ENCODE data around the gene DNAH5. TPM values are rescaled to one million over a fixed set of nuclear protein-coding genes. Genes with fewer than 3 reads are reported as not detected.

DNAH5 gene
- total and polyA plus RNA-seq, 8 donors: 0.61 to 9.8 (median 2.7) TPM

- H3K27ac ChIP-seq: no peak overlapping the region
- H3K4me1 ChIP-seq: no peaks in the 10 kb centered on the region
- DNase-seq (peak in 1 of 4 donors; percentile 29), ATAC-seq (peak; percentile 84)
- TF ChIP-seq, protein P1, sequence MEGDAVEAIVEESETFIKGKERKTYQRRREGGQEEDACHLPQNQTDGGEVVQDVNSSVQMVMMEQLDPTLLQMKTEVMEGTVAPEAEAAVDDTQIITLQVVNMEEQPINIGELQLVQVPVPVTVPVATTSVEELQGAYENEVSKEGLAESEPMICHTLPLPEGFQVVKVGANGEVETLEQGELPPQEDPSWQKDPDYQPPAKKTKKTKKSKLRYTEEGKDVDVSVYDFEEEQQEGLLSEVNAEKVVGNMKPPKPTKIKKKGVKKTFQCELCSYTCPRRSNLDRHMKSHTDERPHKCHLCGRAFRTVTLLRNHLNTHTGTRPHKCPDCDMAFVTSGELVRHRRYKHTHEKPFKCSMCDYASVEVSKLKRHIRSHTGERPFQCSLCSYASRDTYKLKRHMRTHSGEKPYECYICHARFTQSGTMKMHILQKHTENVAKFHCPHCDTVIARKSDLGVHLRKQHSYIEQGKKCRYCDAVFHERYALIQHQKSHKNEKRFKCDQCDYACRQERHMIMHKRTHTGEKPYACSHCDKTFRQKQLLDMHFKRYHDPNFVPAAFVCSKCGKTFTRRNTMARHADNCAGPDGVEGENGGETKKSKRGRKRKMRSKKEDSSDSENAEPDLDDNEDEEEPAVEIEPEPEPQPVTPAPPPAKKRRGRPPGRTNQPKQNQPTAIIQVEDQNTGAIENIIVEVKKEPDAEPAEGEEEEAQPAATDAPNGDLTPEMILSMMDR (IDR thresholded peaks at IDR 0.05): no peak
- intact Hi-C loops (cut with DNase I): no loop called here
- no peaks in the 10 kb centered on the region for H3K36me3 ChIP-seq
- H3K9me3 ChIP-seq: no peaks in the 10 kb centered on the region
- H3K4me3 ChIP-seq: no peak overlapping the region
- no peaks in the 10 kb centered on the region for H3K27me3 ChIP-seq
These were observed 32.7 kb upstream of the DNAH5 start for GRCh38 chr5:13976867-13977830.

DNA sequence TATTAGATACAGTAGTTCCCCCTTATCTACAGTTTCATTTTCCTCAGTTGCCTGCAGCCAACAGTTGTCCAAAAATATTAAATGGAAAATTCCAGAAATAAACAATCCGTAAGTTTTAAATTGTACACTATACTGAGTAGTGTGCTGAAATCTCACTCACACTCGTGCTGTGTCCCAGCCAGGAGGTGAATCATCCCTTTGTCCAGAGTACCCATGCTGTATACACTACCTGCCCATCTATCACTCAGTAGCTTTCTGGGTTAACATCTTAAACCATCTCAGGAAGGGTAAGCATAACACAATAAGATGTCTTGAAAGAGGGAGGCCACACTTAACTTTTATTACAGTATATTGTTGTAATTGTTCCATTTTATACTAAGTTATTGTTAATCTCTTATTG lies 31.7 kb upstream of the DNAH5 start:
- DNase-seq (no peak), ATAC-seq (no peak)
- TF ChIP-seq, protein P1 (IDR thresholded peaks at IDR 0.05): no peak
- H3K4me3 ChIP-seq: no peak overlapping the region
- H3K9me3 ChIP-seq: no peaks in the 10 kb centered on the region
- no peak overlapping the region for H3K27ac ChIP-seq
- no peaks in the 10 kb centered on the region for H3K27me3 ChIP-seq
- no peaks in the 10 kb centered on the region for H3K36me3 ChIP-seq
- H3K4me1 ChIP-seq: no peaks in the 10 kb centered on the region
- intact Hi-C loops (cut with DNase I): no loop called here

DNA sequence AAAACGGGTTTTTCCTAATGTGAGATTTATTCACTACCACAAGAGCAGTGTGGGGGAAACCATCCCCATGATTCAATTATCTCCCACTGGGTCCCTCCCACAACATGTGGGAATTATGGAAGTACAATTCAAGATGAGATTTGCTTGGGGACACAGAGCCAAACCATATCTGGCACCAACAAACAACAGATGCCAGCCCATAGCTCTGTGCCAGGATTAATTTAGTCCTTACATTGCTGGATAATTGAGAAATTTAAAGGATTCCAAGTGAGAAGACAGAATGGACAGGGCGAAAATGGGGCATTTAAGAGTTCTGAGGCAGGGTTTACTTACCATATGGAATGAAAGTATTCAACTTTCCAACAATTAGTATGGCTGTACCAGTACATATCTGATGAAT lies 30.8 kb upstream of the DNAH5 start:
- no peak overlapping the region for H3K27ac ChIP-seq
- intact Hi-C loops (cut with DNase I): no loop called here
- H3K27me3 ChIP-seq: no peaks in the 10 kb centered on the region
- no peak for ATAC-seq
- no peaks in the 10 kb centered on the region for H3K9me3 ChIP-seq
- H3K4me3 ChIP-seq: no peak overlapping the region
- TF ChIP-seq, protein P1 (IDR thresholded peaks at IDR 0.05): no peak
- H3K4me1 ChIP-seq: no peaks in the 10 kb centered on the region
- H3K36me3 ChIP-seq: no peaks in the 10 kb centered on the region
- DNase-seq: no peak

GRCh38 chr5:13973724-13974123 lies 29.2 kb upstream of the DNAH5 start:
- no peaks in the 10 kb centered on the region for H3K27me3 ChIP-seq
- TF ChIP-seq, protein P1 (IDR thresholded peaks at IDR 0.05): no peak
- DNase-seq (no peak), ATAC-seq (no peak)
- no peak overlapping the region for H3K27ac ChIP-seq
- no peaks in the 10 kb centered on the region for H3K36me3 ChIP-seq
- no peaks in the 10 kb centered on the region for H3K4me1 ChIP-seq
- no peak overlapping the region for H3K4me3 ChIP-seq
- intact Hi-C loops (cut with DNase I): no loop called here
- no peaks in the 10 kb centered on the region for H3K9me3 ChIP-seq

DNA sequence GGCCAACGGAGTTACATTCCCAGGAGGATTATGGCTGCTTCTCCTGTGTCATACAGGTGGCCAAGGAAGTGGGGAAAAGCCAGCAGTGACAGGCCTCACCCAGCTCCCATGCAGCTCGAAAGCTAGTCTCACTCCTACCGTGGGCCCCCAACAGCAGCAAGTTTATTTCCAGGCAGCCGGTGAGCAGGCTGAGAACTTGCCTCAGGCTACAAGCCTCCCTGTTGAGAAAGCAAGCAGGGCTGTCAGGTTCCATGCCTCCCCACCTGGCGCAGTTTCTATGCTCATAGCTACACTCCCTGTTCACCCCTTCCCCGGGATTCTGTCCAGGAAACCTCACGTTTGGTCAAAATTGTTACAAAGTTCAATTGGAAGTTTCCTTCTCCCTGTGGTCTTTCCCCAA lies 27.5 kb upstream of the DNAH5 start:
- TF ChIP-seq, protein P1 (IDR thresholded peaks at IDR 0.05): no peak
- Histone ChIP-seq H3K4me1 (no peaks in the 10 kb centered on the region), H3K4me3 (no peak overlapping the region), H3K36me3 (no peaks in the 10 kb centered on the region), H3K9me3 (peaks cover 0 to 3% of the 10 kb centered on the region in 2 donors), H3K27ac (no peak overlapping the region), H3K27me3 (no peaks in the 10 kb centered on the region)
- intact Hi-C loops (cut with DNase I): no loop called here
- DNase-seq (no peak), ATAC-seq (no peak)

Measured in left lung (tissue), 10 donors.